Left ventricle myocardium inferior (tissue), 1 donor: ENCODE measurements around the gene STX1A. TPM values are rescaled to one million over a fixed set of nuclear protein-coding genes. Genes with fewer than 3 reads are reported as not detected.
"Not testable (repeated sequence)": the region's sequence is repeated elsewhere in the genome, so short reads cannot be mapped to it uniquely, and the experiment has no call there.

Experiments used
- DNase-seq: peaks from one replicate; pipeline ENCODE4 v3.0.0-alpha.2; 2020
- H3K27ac ChIP-seq: fragments of 200-600 bp; replicated peaks from 2 replicates; pipeline ENCODE4 v1.8.0; 2021
- H3K27me3 ChIP-seq: fragments of 200-600 bp; 2 replicates; pipeline ENCODE4 v1.8.0; 2021; ENCODE audit warnings: low read depth
- H3K36me3 ChIP-seq: fragments of 200-600 bp; 2 replicates; pipeline ENCODE4 v1.8.0; 2021
- H3K4me1 ChIP-seq: fragments of 200-600 bp; 2 replicates; pipeline ENCODE4 v1.8.0; 2021
- H3K4me3 ChIP-seq: fragments of 200-600 bp; 2 replicates; pipeline ENCODE4 v1.8.0; 2021; ENCODE audit warnings: mild to moderate bottlenecking, moderate library complexity
- H3K9me3 ChIP-seq: fragments of 200-600 bp; replicated peaks from 2 replicates; pipeline ENCODE4 v1.8.0; 2021
- CTCF ChIP-seq: fragments of 200-600 bp; IDR thresholded peaks from 2 replicates; pipeline ENCODE4 v1.8.0; 2021; ENCODE audit warnings: antibody characterized with exemption, mild to moderate bottlenecking, borderline replicate concordance
- intact Hi-C: fragments of 100-400 bp; cut with micrococcal nuclease; formaldehyde crosslinking; loops from one replicate; pipeline ENCODE4 v1.11.0; 2022
- total RNA-seq: library from RNA; stranded (reverse); fragmentation: NEBNext Ultra II Directional; extraction: Animal tissue kit (Norgen Biotek cat#: 25700); gene quantifications from one replicate; pipeline ENCODE4 v1.2.1, GENCODE V29; 2021
- donor health status: DM: no; HTN: yes; CAD: no; lungs with severe emphysema.

The STX1A gene
- total RNA-seq, 1 donor from 2014 or later: 2.9 TPM

- Histone ChIP-seq H3K4me3 (no peak overlapping the region), H3K9me3 (no peaks in the 10 kb centered on the region), H3K27me3 (no peaks in the 10 kb centered on the region), H3K27ac (no peak overlapping the region), H3K4me1 (peaks cover 17% of the 10 kb centered on the region), H3K36me3 (no peaks in the 10 kb centered on the region)
- no peak for DNase-seq
- intact Hi-C loops: no loop called here
- TF ChIP-seq CTCF: no peak
Observed at GRCh38 chr7:73669288-73669701, 50.2 kb downstream of the STX1A start.

GRCh38 chr7:73668886-73669230, 50.6 kb downstream of the STX1A start:
- Histone ChIP-seq H3K4me3 (peak overlapping the region; percentile 73), H3K36me3 (no peaks in the 10 kb centered on the region), H3K27ac (no peak overlapping the region), H3K4me1 (peaks cover 17% of the 10 kb centered on the region), H3K9me3 (no peaks in the 10 kb centered on the region), H3K27me3 (no peaks in the 10 kb centered on the region)
- no peak for TF ChIP-seq CTCF
- DNase-seq: no peak
- intact Hi-C loops: no loop called here

- DNase-seq: no peak
- no peak for TF ChIP-seq CTCF
- Histone ChIP-seq H3K27ac (no peak overlapping the region), H3K9me3 (peaks cover 3% of the 10 kb centered on the region), H3K27me3 (no peaks in the 10 kb centered on the region), H3K4me1 (peaks cover 17% of the 10 kb centered on the region), H3K36me3 (no peaks in the 10 kb centered on the region), H3K4me3 (peak overlapping the region; percentile 73)
- intact Hi-C loops: no loop called here
Observed at GRCh38 chr7:73668103-73668885, 51.2 kb downstream of the STX1A start.

- no peak within 1 kb of the TSS for H3K27ac ChIP-seq
Observed at GRCh38 chr7:73667344-73668102, 51.9 kb downstream of the STX1A start, which contains the start of gene VPS37D. VPS37D (plus strand) TSS chr7:73667831; CDS start chr7:73667959, 128 bp downstream.

GRCh38 chr7:73663033-73663432, 56.4 kb downstream of the STX1A start:
- Histone ChIP-seq H3K4me3 (no peak overlapping the region), H3K27ac (no peak overlapping the region), H3K4me1 (peaks cover 4% of the 10 kb centered on the region), H3K27me3 (peaks cover 23% of the 10 kb centered on the region), H3K36me3 (no peaks in the 10 kb centered on the region), H3K9me3 (peaks cover 11% of the 10 kb centered on the region)
- no peak for TF ChIP-seq CTCF
- intact Hi-C loops: no loop called here
- no peak for DNase-seq

More at GRCh38 chr7:73667344-73668102, 51.9 kb downstream of the STX1A start, which contains the start of gene VPS37D:
- Histone ChIP-seq H3K9me3 (peaks cover 11% of the 10 kb centered on the region), H3K36me3 (no peaks in the 10 kb centered on the region), H3K4me1 (peaks cover 17% of the 10 kb centered on the region), H3K27me3 (peaks cover 6% of the 10 kb centered on the region), H3K4me3 (peak within 1 kb of the TSS; percentile 73)
- intact Hi-C loops: no loop called here
- peak; percentile 90 for DNase-seq
- peak; percentile 85 for TF ChIP-seq CTCF

GRCh38 chr7:73660594-73660993, 58.9 kb downstream of the STX1A start:
- H3K4me3 ChIP-seq, H3K27ac ChIP-seq, H3K4me1 ChIP-seq, DNase-seq, intact Hi-C loops, H3K36me3 ChIP-seq: not testable (repeated sequence)
- H3K9me3 ChIP-seq: peaks cover 11% of the 10 kb centered on the region
- H3K27me3 ChIP-seq: peaks cover 34% of the 10 kb centered on the region
